Measurements from ENCODE around the gene SRRM3.
A peak's percentile ranks its signal among the peaks of the same experiment; 100 is the strongest.
"Not testable (repeated sequence)": the region's sequence is repeated elsewhere in the genome, so short reads cannot be mapped to it uniquely, and the experiment has no call there.

The SRRM3 gene, protein sequence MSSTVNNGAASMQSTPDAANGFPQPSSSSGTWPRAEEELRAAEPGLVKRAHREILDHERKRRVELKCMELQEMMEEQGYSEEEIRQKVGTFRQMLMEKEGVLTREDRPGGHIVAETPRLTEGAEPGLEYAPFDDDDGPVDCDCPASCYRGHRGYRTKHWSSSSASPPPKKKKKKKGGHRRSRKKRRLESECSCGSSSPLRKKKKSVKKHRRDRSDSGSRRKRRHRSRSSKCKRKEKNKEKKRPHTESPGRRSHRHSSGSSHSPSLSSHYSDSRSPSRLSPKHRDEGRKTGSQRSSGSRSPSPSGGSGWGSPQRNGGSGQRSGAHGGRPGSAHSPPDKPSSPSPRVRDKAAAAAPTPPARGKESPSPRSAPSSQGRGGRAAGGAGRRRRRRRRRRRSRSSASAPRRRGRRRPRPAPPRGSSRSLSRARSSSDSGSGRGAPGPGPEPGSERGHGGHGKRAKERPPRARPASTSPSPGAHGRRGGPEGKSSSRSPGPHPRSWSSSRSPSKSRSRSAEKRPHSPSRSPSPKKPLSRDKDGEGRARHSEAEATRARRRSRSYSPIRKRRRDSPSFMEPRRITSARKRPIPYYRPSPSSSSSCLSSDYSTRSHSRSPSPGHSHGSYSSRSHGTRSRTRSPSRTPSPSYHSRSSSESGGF

DNA sequence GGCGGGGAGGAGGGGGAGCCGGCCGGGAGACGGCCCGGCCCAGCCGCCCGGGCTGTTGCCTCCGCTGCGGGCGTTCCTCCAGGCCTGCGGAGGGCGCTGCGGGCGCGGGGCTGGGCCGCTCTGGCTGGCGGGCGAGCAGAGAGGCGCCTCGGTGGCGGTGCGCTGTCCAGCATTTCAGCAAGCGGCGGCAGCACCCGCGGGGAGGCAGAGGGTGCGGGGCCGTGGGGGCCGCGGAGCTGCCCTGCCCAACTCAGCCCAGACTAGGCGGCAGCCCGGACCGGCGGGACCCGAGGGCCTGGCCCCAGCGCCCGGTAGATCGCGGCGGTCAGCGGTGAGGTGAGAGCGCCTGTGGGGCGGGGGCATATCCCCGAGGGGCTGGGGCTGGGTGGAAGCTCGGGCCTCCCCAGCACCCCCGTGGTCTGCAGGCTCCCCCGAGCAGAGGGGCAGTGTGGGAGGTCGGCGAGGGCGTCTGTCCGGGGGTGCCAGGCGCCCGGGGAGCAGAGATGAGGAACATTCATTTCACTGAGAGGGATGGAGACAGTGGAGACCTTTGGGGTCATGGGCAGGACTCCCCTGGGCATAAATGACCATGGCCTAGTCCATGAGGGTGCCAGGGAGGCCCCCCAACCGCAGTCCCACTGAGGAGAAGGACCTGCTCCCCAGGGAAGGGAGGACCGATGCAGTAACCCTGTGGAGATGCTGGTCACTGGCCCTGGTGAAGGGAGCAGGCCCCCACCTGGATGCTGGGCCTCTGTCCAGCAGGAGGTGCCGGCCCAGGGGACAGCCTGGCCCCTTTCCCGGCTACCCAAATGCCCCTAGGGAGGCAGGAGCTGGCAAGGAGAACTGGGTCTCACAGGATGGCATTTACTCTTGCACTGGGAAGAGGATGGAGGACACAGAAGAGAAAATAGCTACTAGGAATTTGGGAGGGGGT is at the start of gene SRRM3:
TSS of gene SRRM3 (plus strand) at position 165 of the 934 bp plus-strand sequence. CDS start 33,171 bp downstream, outside the sequence.
- DNase-seq = peak; percentile 66

DNA sequence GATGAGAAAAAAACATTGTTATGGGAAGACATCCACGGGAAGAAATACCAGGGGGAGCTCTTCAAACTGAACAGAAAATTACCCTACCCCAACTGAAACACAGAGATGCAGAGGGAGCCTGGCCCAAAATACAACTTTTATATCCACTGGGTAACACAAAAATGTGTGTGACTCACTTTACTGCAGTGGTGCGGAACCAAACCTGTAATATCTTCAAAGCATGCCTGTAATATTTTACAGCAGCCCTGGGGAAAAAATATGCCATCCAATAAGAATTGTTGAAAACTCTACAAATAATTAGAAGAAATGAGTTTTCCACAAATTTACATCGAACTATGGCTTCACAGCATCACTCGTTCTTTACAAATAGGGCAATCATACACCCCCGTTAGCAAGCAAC is 49.8 kb upstream of the SRRM3 start:
- no peak for DNase-seq

- not testable (repeated sequence) for DNase-seq
Observed at GRCh38 chr7:76153571-76154230, 48.0 kb upstream of the SRRM3 start.

GRCh38 chr7:76155938-76156337 is 45.8 kb upstream of the SRRM3 start:
- DNase-seq = no peak

DNA sequence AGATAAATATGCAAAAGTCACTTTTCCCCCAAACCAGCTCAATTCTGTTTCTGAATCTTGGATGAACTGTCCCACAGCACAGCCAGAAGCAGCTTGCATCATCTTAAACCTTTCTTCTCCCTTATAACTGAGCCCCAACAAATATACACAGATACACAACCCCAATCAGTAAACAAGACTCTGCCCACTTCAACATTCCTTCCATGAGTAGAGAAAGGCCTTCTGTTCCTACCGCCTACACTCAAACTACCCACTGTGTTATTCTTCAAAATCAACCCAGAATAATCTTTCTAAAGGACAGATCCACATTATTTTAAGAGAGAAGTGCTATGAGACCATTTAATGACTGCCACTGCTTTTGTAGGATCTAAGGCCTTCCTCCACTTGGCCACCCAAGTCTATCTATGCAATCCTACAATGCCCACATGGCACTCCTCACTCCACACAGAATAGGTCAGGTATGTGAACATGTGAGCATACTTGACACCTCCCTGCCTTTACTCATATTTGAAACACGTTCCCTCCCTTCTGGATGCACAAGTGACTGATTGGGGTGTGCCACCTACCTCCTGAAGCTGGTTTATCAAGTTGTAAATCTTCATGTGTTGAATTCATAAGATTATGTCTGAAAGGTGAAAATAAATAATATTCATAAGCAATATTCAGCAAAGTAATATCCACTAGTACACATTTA is 44.6 kb upstream of the SRRM3 start:
- DNase-seq = not testable (repeated sequence)

GRCh38 chr7:76158416-76158815 is 43.3 kb upstream of the SRRM3 start:
- DNase-seq = not testable (repeated sequence)

GRCh38 chr7:76162416-76163170 is 39.1 kb upstream of the SRRM3 start:
- DNase-seq = not testable (repeated sequence)

DNA sequence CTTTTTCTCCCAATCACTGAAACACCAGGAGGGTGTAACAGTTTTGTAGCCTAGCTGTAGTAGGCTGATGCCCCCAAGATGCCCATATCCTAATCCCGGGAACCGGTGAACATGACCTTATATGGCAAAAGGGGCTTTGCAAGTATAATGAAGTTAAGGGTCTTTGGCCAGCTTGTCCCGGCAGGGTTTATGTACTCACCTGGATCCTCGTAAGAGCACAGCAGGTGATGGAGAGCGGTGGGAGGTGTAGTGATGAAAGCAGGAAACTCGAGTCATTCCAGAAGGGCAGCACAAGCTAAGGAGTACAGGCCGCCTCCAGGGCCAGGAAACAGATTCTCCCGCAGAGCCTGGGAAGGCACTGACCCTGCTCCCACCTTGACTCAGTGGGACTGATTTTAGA is 37.9 kb upstream of the SRRM3 start:
- not testable (repeated sequence) for DNase-seq

DNA sequence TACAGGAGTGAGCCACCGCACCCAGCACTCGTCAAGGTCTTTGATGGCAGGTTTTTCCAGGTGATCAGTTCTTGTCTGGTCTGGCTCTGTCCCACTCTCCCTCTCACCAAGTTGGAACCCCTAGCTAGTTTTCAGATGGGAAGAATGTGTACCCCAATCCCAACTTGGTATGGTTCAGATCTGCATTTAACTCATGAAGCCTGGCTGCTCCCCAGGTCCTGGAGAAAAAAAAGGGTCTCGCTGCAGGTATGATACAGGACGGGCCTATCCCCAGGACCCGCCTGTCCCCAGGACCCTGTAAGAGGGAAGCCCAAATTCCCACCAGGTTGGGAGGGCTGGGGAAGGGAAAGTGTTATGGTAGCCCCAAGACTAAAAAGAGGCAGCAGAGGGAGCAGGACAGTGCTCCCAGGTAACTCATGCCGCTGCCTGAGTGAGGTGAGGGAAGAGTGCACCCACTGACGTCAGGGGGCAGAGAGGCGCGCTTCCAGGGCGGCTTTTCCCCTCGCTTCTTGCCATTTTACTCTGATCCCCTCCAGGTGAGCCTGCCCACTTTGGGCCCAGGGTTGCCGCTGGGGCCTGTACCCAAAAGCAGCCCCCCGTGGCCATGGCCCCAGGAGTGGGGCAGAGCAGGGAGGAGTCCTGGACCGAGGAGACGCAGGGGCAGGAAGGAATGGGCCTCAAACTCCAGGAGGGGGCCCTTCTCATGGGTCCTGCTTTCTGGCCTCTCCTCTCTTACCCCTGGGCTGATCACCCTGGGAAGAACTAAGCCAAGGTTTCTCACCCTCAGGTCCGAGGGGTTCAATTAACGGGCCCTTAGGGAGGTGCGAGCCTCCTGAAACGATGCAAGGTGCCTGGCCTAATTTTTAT is 36.4 kb upstream of the SRRM3 start:
- DNase-seq = no peak

GRCh38 chr7:76165973-76166403 is 35.7 kb upstream of the SRRM3 start:
- no peak for DNase-seq

GRCh38 chr7:76166404-76167255 is 35.1 kb upstream of the SRRM3 start:
- DNase-seq = peak; percentile 87

DNA sequence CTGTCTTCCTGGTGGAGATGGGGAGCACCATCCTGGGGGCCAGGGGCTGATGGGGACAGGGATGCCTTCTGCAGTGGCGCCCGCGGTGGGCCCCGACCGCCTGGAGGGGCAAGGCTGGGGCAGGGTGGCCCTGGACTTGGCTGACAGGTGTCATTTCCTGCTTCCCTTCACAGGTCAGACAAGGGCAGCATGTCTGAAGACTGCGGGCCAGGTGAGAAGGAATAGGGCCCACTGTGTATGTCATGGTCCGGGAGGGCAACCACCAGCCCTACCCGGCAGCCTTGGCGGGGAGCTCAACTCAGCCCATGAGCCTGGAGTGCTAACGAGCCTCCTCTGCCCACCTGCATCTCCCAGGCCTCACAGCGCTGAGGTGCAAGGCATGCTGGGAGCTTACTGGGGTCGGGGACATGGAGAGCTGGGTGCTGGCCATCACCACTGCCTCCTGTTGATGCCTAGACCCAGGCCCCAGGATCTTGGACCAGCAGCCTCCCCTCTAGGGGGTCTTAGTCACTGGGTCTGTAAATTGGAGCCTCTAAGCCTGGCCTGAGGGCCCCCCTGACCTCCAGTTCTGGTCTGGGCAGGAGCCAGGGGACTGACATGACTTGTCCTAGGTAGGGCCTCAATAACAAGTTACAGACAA is 28.0 kb upstream of the SRRM3 start:
- no peak for DNase-seq

DNA sequence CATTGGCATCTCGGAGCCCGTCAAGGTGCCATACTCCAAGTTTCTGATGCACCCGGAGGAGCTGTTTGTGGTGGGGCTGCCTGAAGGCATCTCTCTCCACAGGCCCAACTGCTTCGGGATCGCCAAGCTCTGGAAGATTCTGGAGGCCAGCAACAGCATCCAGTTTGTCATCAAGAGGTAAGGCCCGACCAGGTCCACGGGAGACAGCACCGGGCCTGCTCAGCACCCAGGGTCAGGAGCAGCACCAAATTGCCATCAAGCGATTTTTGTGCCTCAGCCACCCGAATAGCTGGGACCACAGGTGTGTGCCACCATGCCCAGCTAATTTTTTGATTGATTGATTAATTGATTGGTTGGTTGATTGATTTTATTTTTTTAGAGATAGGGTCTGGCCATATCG is 24.7 kb upstream of the SRRM3 start:
- DNase-seq = not testable (repeated sequence)

DNA sequence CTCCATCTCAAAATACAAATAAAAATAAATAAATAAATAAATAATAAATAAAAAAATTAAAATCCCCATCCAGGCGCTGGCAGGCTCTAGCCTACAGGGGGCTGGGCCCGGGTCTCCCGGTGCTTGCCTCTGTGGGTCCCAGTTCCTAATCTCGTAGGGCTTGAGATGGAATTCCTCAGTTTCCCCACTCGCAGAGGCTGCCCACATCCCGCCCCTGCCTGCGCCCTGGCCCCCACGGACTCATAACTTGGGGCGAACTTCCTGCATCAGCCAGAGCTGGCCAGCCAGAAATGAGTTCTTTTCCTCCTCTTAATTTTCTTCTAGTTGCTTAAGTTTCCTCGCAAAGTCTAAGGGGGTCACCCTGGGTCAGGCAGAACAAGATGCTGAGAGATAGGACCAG is 22.0 kb upstream of the SRRM3 start:
- DNase-seq = no peak

GRCh38 chr7:76182225-76182960 is 19.3 kb upstream of the SRRM3 start:
- DNase-seq = no peak

DNA sequence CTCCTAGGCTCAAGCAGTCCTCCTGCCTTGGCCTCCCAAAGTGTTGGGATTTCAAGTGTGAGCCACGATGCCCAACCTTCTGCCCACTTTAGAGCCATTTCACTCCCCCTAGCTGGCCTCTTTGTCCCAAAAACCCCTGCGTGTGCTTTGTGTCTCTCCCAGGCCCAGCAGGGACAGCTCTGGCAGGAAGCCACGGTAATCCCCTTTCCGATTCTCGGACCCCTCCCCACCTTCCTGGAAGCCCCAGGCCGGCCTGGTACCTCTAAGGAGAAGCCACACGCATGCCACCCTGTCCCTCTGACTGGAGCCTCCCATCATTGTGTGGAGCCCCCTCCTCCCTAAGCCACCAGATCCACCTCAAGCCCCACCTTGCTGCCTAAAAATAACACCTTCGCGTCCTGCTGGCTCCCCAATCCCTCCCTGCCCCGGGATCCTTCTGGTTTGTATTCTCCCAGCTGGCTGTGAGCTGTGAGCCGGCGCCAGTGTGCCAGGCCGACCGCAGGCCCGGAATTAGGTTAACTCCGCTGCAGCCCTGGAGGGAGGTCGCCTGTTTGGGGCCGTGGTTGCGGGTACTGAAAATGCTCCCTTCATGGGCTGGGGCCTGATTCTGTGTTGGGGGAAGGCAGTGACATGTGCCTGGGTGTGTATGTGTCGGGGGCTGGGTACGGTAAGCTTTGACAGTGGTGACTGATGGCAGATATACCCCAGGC is 16.4 kb upstream of the SRRM3 start:
- no peak for DNase-seq

GRCh38 chr7:76187272-76187671 is 14.4 kb upstream of the SRRM3 start:
- no peak for DNase-seq
